Measurements from ENCODE around the gene EFNA2. TPM values are rescaled to one million over a fixed set of nuclear protein-coding genes. Genes with fewer than 3 reads are reported as not detected.
A peak's percentile ranks its signal among the peaks of the same experiment; 100 is the strongest.

EFNA2 gene
- total RNA-seq, 1 experiment from 2014 or later, result 12.2 TPM

- Histone ChIP-seq H3K9ac (ENCODE audit: low read length) (peak overlapping the region; percentile 36; the same call in 1 of the 2 replicates), H3K27ac (ENCODE audit: low read depth, low read length) (peak overlapping the region; percentile 21; the same call in 1 of the 2 replicates), H4K20me1 (ENCODE audit: insufficient read depth) (no peaks in the 10 kb centered on the region), H3K9me2 (ENCODE audit: insufficient read depth) (no peaks in the 10 kb centered on the region), H3K4me1 (ENCODE audit: control insufficient read depth in 1 of 2, insufficient read depth in 2 of 2, low read length in 2 of 2) (peaks cover 5 to 15% of the 10 kb centered on the region in 2 experiments), H3K4me3 (replicated peaks in 1 of 2; ENCODE audit: low read depth in 1 of 2, low read length in 2 of 2) (peak overlapping the region; percentile 20 to 47), H3K4me2 (ENCODE audit: low read length) (peak overlapping the region; percentile 85), H3K79me2 (ENCODE audit: insufficient read depth, low read length) (no peaks in the 10 kb centered on the region), H3K36me3 (ENCODE audit: control insufficient read depth in 1 of 2, insufficient read depth in 2 of 2, low read length in 2 of 2) (no peaks in the 10 kb centered on the region), H3K27me3 (ENCODE audit: insufficient read depth, low read length) (no peaks in the 10 kb centered on the region), H2AFZ (ENCODE audit: low read depth, low read length, poor library complexity, severe bottlenecking) (peak overlapping the region; percentile 61), H3K9me3 (ENCODE audit: control insufficient read depth in 1 of 2, insufficient read depth in 1 of 2, low read depth in 1 of 2, low read length in 2 of 2) (no peaks in the 10 kb centered on the region)
- ChIA-PET CTCF (no interaction called here), RAD21 (ENCODE audit: low non-redundant PET in 1 of 2, low total read pairs in 2 of 2, uncharacterized antibody in 2 of 2, unreplicated experiment in 2 of 2) (no interaction called here), POLR2A (no interaction called here)
- ATAC-seq, result peak; percentile 80
- BruUV-seq (replicated peaks), result no TSS peak
- peak; percentile 19 for DNase-seq (ENCODE audit: low read depth, low spot score)
- TF ChIP-seq ELF1 (IDR thresholded peaks at IDR 0.05; ENCODE audit: borderline replicate concordance, low read depth), result no peak
- peak; percentile 76 for TF ChIP-seq TCF7L2 (IDR thresholded peaks at IDR 0.05; ENCODE audit: borderline replicate concordance, extremely low read depth, insufficient read depth, insufficient read length)
- intact Hi-C loops (cut with micrococcal nuclease), result no loop called here
These were observed 39.3 kb downstream of the EFNA2 start for GRCh38 chr19:1324806-1325567.

GRCh38 chr19:1325568-1326294 is 40.1 kb downstream of the EFNA2 start:
- ATAC-seq, result no peak; the same call in 1 of the 2 replicates
- CTCF ChIA-PET, result no interaction called here
- Histone ChIP-seq H3K79me2 (ENCODE audit: insufficient read depth, low read length) (no peaks in the 10 kb centered on the region), H3K9me2 (ENCODE audit: insufficient read depth) (no peaks in the 10 kb centered on the region), H3K36me3 (ENCODE audit: control insufficient read depth in 1 of 2, insufficient read depth in 2 of 2, low read length in 2 of 2) (no peaks in the 10 kb centered on the region), H3K9me3 (ENCODE audit: control insufficient read depth in 1 of 2, insufficient read depth in 1 of 2, low read depth in 1 of 2, low read length in 2 of 2) (no peaks in the 10 kb centered on the region), H3K27ac (ENCODE audit: low read depth, low read length) (no peak overlapping the region), H3K4me1 (ENCODE audit: control insufficient read depth in 1 of 2, insufficient read depth in 2 of 2, low read length in 2 of 2) (peaks cover 5 to 15% of the 10 kb centered on the region in 2 experiments), H3K27me3 (ENCODE audit: insufficient read depth, low read length) (no peaks in the 10 kb centered on the region), H4K20me1 (ENCODE audit: insufficient read depth) (no peaks in the 10 kb centered on the region), H3K4me2 (ENCODE audit: low read length) (peak overlapping the region; percentile 85), H3K9ac (ENCODE audit: low read length) (peak overlapping the region; percentile 36; the same call in 1 of the 2 replicates), H2AFZ (ENCODE audit: low read depth, low read length, poor library complexity, severe bottlenecking) (peak overlapping the region; percentile 61), H3K4me3 (replicated peaks in 1 of 2; ENCODE audit: low read depth in 1 of 2, low read length in 2 of 2) (peak overlapping the region; percentile 20 to 47; a peak in 3 of 4 replicates)
- no TSS peak for BruUV-seq (replicated peaks)
- RAD21 ChIA-PET (ENCODE audit: low non-redundant PET in 1 of 2, low total read pairs in 2 of 2, uncharacterized antibody in 2 of 2, unreplicated experiment in 2 of 2), result no interaction called here
- intact Hi-C loops (cut with micrococcal nuclease), result no loop called here
- POLR2A ChIA-PET, result no interaction called here
- DNase-seq (ENCODE audit: low read depth, low spot score), result no peak
- no peak for TF ChIP-seq SRF (IDR thresholded peaks at IDR 0.05; ENCODE audit: low read depth)
